Left lung (tissue), 10 donors: ENCODE results near the gene MRM1. TPM values are rescaled to one million over a fixed set of nuclear protein-coding genes. Genes with fewer than 3 reads are reported as not detected.

Experiments used
- ATAC-seq: fragments of 200-7000 bp; cut with Tn5 transposase; one replicate; pipeline ENCODE4 v1.9.1; 2020; ENCODE audit warnings: moderate library complexity
- DNase-seq, 4 donors: peaks; one replicate each; pipeline ENCODE4 v3.0.0-alpha.2; 2013 to 2020
- H3K27ac ChIP-seq, 2 donors: fragments of 200-600 bp; sonication (generic) in 1 of 2; one replicate each; pipeline versions ENCODE4 v1.5.0 to v1.8.0; 2020 to 2021
- H3K27me3 ChIP-seq, 2 donors: fragments of 200-600 bp; sonication (generic) in 1 of 2; one replicate each; pipeline versions ENCODE4 v1.5.0 to v1.8.0; 2020 to 2021
- H3K36me3 ChIP-seq, 2 donors: fragments of 200-600 bp; sonication (generic) in 1 of 2; one replicate each; pipeline versions ENCODE4 v1.5.0 to v1.8.0; 2020 to 2021
- H3K4me1 ChIP-seq, 2 donors: fragments of 200-600 bp; one replicate each; pipeline ENCODE4 v1.8.0; 2021
- H3K4me3 ChIP-seq, 2 donors: fragments of 200-600 bp; sonication (generic) in 1 of 2; one replicate each; pipeline versions ENCODE4 v1.5.0 to v1.8.0; 2020 to 2021; ENCODE audit warnings: mild to moderate bottlenecking in 1 of 2
- H3K9me3 ChIP-seq, 2 donors: fragments of 200-600 bp; sonication (generic) in 1 of 2; one replicate each; pipeline versions ENCODE4 v1.5.0 to v1.8.0; 2020 to 2021
- CTCF ChIP-seq, 2 donors: fragments of 200-600 bp; sonication (generic) in 1 of 2; IDR thresholded peaks; one replicate each; pipeline versions ENCODE4 v1.5.0 to v1.8.0; 2021; ENCODE audit warnings: antibody characterized with exemption in 2 of 2
- intact Hi-C, 2 donors: fragments of 100-400 bp; cut with DNase I; formaldehyde crosslinking; loops; one replicate each; pipeline versions ENCODE4 v1.11.2 to v1.14.2; 2022
- polyA plus RNA-seq, 6 donors: library from polyadenylated mRNA; unstranded; fragments of 120-200 nt; gene quantifications; one replicate each; pipeline ENCODE4 v1.2.1, GENCODE V29; 2013; ENCODE audit not compliant: insufficient read length in 6 of 6
- total RNA-seq, 2 donors: library from RNA; stranded (reverse); fragmentation: NEBNext Ultra II Directional; extraction: Animal tissue kit (Norgen Biotek cat#: 25700); gene quantifications; one replicate each; pipeline ENCODE4 v1.2.1, GENCODE V29; 2021
- donor health status: DM: no; HTN: yes; CAD: no.
- donor health status: DM: no; HTN: no; CAD: no.

The MRM1 gene
- total and polyA plus RNA-seq, 8 donors: 3.1 to 6.4 (median 4.8) TPM

- Histone ChIP-seq H3K4me1 (no peaks in the 10 kb centered on the region), H3K9me3 (no peaks in the 10 kb centered on the region), H3K27ac (no peak overlapping the region), H3K4me3 (no peak overlapping the region), H3K27me3 (peaks cover 18 to 94% of the 10 kb centered on the region in 2 donors), H3K36me3 (no peaks in the 10 kb centered on the region)
- intact Hi-C loops: no loop called here
- TF ChIP-seq CTCF (IDR thresholded peaks at IDR 0.05): no peak
- DNase-seq: no peak
- no peak for ATAC-seq
These were observed 46.3 kb downstream of the MRM1 start for GRCh38 chr17:36647636-36648035.

GRCh38 chr17:36650096-36650775 is 48.9 kb downstream of the MRM1 start:
- ATAC-seq (no peak), DNase-seq (no peak)
- intact Hi-C loops: no loop called here
- Histone ChIP-seq H3K36me3 (no peaks in the 10 kb centered on the region), H3K4me3 (no peak overlapping the region), H3K27ac (no peak overlapping the region), H3K27me3 (peaks cover 0 to 90% of the 10 kb centered on the region in 2 donors), H3K4me1 (no peaks in the 10 kb centered on the region), H3K9me3 (no peaks in the 10 kb centered on the region)
- no peak for TF ChIP-seq CTCF (IDR thresholded peaks at IDR 0.05)

GRCh38 chr17:36653374-36653773 is 52.0 kb downstream of the MRM1 start:
- ATAC-seq (no peak), DNase-seq (no peak)
- TF ChIP-seq CTCF (IDR thresholded peaks at IDR 0.05): no peak
- Histone ChIP-seq H3K4me1 (peaks cover 0 to 7% of the 10 kb centered on the region in 2 donors), H3K4me3 (no peak overlapping the region), H3K27ac (no peak overlapping the region), H3K9me3 (no peaks in the 10 kb centered on the region), H3K36me3 (no peaks in the 10 kb centered on the region), H3K27me3 (peaks cover 7 to 88% of the 10 kb centered on the region in 2 donors)
- intact Hi-C loops: no loop called here

GRCh38 chr17:36653856-36654255 is 52.5 kb downstream of the MRM1 start:
- Histone ChIP-seq H3K4me1 (peaks cover 0 to 7% of the 10 kb centered on the region in 2 donors), H3K4me3 (no peak overlapping the region), H3K27me3 (peaks cover 7 to 88% of the 10 kb centered on the region in 2 donors), H3K9me3 (no peaks in the 10 kb centered on the region), H3K27ac (no peak overlapping the region), H3K36me3 (no peaks in the 10 kb centered on the region)
- no peak for TF ChIP-seq CTCF (IDR thresholded peaks at IDR 0.05)
- intact Hi-C loops: no loop called here
- DNase-seq: no peak
- ATAC-seq: no peak

GRCh38 chr17:36655726-36656125 is 54.3 kb downstream of the MRM1 start:
- TF ChIP-seq CTCF (IDR thresholded peaks at IDR 0.05): no peak
- ATAC-seq (no peak), DNase-seq (no peak)
- intact Hi-C loops: no loop called here
- peaks cover 0 to 7% of the 10 kb centered on the region in 2 donors for H3K4me1 ChIP-seq
- H3K27me3 ChIP-seq: peaks cover 7 to 91% of the 10 kb centered on the region in 2 donors
- no peaks in the 10 kb centered on the region for H3K9me3 ChIP-seq
- H3K27ac ChIP-seq: no peak overlapping the region
- no peaks in the 10 kb centered on the region for H3K36me3 ChIP-seq
- H3K4me3 ChIP-seq: no peak overlapping the region
